IMR-90 (cell line): ENCODE measurements around the gene CLSTN1. TPM values are rescaled to one million over a fixed set of nuclear protein-coding genes. Genes with fewer than 3 reads are reported as not detected.
"Not testable (repeated sequence)": the region's sequence is repeated elsewhere in the genome, so short reads cannot be mapped to it uniquely, and the experiment has no call there.

Experiments used
- ATAC-seq: fragments of 200-7000 bp; cut with Tn5 transposase; 2 replicates; pipeline ENCODE4 v1.9.1; 2020; ENCODE audit warnings: low read depth, mild to moderate bottlenecking, moderate library complexity
- BruUV-seq: library from RNA; stranded (reverse); fragments of 400-500 nt; replicated peaks from 2 replicates; lab custom pipeline; 2021; lab: Mats Ljungman, UMichigan
- CTCF ChIA-PET: fragments of 300-600 bp; formaldehyde crosslinking; extraction: SDS; loops from one replicate; lab custom pipeline; 2021; ENCODE audit warnings: antibody characterized with exemption; lab: Yijun Ruan, JAX
- POLR2A ChIA-PET: fragments of 300-600 bp; sonication (Branson Sonifier 250); formaldehyde crosslinking; loops from one replicate; lab custom pipeline; 2022; ENCODE audit warnings: antibody characterized with exemption; ENCODE audit not compliant: unreplicated experiment; lab: Charles Lee
- DNase-seq: peaks from one replicate; pipeline ENCODE4 v3.0.0; 2013
- H2AFZ ChIP-seq: replicated peaks from 2 replicates; pipeline ENCODE3; 2013; ENCODE audit warnings: low read length, mild to moderate bottlenecking; ENCODE audit not compliant: poor library complexity
- H2AK5ac ChIP-seq: 2 replicates; pipeline ENCODE4 v1.6.1; 2013; ENCODE audit warnings: low read depth, low read length, inconsistent platforms
- H2AK9ac ChIP-seq: replicated peaks from 2 replicates; pipeline ENCODE3; 2013; ENCODE audit warnings: mild to moderate bottlenecking, low read depth, low read length, moderate library complexity; ENCODE audit not compliant: poor library complexity
- H2BK120ac ChIP-seq: 2 replicates; pipeline ENCODE4 v1.6.1; 2013; ENCODE audit warnings: low read depth, low read length, inconsistent platforms
- H2BK15ac ChIP-seq: 3 replicates; pipeline ENCODE4 v1.6.1; 2013; ENCODE audit warnings: low read depth, low read length, inconsistent platforms
- H2BK20ac ChIP-seq: 2 replicates; pipeline ENCODE4 v1.6.1; 2013; ENCODE audit warnings: low read depth, mild to moderate bottlenecking, inconsistent platforms, low read length, moderate library complexity
- H2BK5ac ChIP-seq: 2 replicates; pipeline ENCODE4 v1.6.1; 2013; ENCODE audit warnings: mild to moderate bottlenecking, low read depth, low read length, inconsistent platforms; ENCODE audit not compliant: poor library complexity, severe bottlenecking
- H3K14ac ChIP-seq: replicated peaks from 2 replicates; pipeline ENCODE4 v1.6.1; 2013; ENCODE audit warnings: low read depth, low read length, inconsistent platforms
- H3K18ac ChIP-seq: 2 replicates; pipeline ENCODE4 v1.6.1; 2013; ENCODE audit warnings: low read depth, low read length, control low read depth
- H3K23ac ChIP-seq: 2 replicates; pipeline ENCODE4 v1.6.1; 2013; ENCODE audit warnings: low read depth, low read length, inconsistent platforms
- H3K27ac ChIP-seq: 2 replicates; pipeline ENCODE4 v1.5.1; 2013; ENCODE audit warnings: mild to moderate bottlenecking, control low read depth, low read length; ENCODE audit not compliant: insufficient read depth
- H3K27me3 ChIP-seq: 2 replicates; pipeline ENCODE4 v1.6.1; 2013; ENCODE audit warnings: low read length; ENCODE audit not compliant: control insufficient read depth, insufficient read depth
- H3K36me3 ChIP-seq: 2 replicates; pipeline ENCODE4 v1.6.1; 2013; ENCODE audit warnings: low read length, mixed read lengths; ENCODE audit not compliant: control insufficient read depth, insufficient read depth
- H3K4ac ChIP-seq: 2 replicates; pipeline ENCODE4 v1.6.1; 2013; ENCODE audit warnings: low read depth, low read length, inconsistent platforms
- H3K4me1 ChIP-seq: 2 replicates; pipeline ENCODE4 v1.6.1; 2013; ENCODE audit warnings: low read length, mixed read lengths; ENCODE audit not compliant: control insufficient read depth, insufficient read depth
- H3K4me2 ChIP-seq: 2 replicates; pipeline ENCODE4 v1.6.1; 2013; ENCODE audit warnings: low read depth, mild to moderate bottlenecking, control low read depth, low read length, moderate library complexity
- H3K4me3 ChIP-seq: 2 replicates; pipeline ENCODE4 v1.5.1; 2013; ENCODE audit warnings: low read depth, mild to moderate bottlenecking, control low read depth, low read length, moderate library complexity; ENCODE audit not compliant: insufficient read depth
- H3K56ac ChIP-seq: 2 replicates; pipeline ENCODE4 v1.6.1; 2013; ENCODE audit warnings: low read length, inconsistent platforms; ENCODE audit not compliant: insufficient read depth; ENCODE audit errors: extremely low read depth
- H3K79me1 ChIP-seq, 2 experiments: 2 replicates each; pipeline ENCODE4 v1.6.1; 2013; ENCODE audit warnings: low read length in 2 of 2, inconsistent platforms in 1 of 2, low read depth in 1 of 2
- H3K9ac ChIP-seq: 2 replicates; pipeline ENCODE4 v1.6.1; 2013; ENCODE audit warnings: low read depth, low read length, control low read depth
- H3K9me1 ChIP-seq: 2 replicates; pipeline ENCODE4 v1.6.1; 2013; ENCODE audit warnings: low read length, inconsistent platforms; ENCODE audit not compliant: insufficient read depth
- H3K9me3 ChIP-seq: 2 replicates; pipeline ENCODE4 v1.6.1; 2013; ENCODE audit warnings: low read length; ENCODE audit not compliant: control insufficient read depth, insufficient read depth
- H4K20me1 ChIP-seq: 2 replicates; pipeline ENCODE4 v1.6.1; 2013; ENCODE audit warnings: low read length, inconsistent platforms; ENCODE audit not compliant: insufficient read depth
- H4K5ac ChIP-seq: 2 replicates; pipeline ENCODE4 v1.6.1; 2013; ENCODE audit warnings: mild to moderate bottlenecking, low read depth, low read length, control low read depth
- H4K8ac ChIP-seq, 2 experiments: 2 replicates each; pipeline ENCODE4 v1.6.1; 2013; ENCODE audit warnings: low read depth in 2 of 2, low read length in 2 of 2, control low read depth in 1 of 2, inconsistent platforms in 1 of 2
- H4K91ac ChIP-seq: 2 replicates; pipeline ENCODE4 v1.6.1; 2013; ENCODE audit warnings: low read depth, low read length, inconsistent platforms; ENCODE audit not compliant: insufficient read depth
- WGBS, 2 experiments: methylation state at CpG; one replicate each; pipeline versions ENCODE4 v1.1.5 to v1.1.7; 2013; ENCODE audit warnings: missing lambda C conversion rate in 2 of 2; ENCODE audit not compliant: insufficient read length in 1 of 2; ENCODE audit errors: extremely low coverage in 2 of 2; 5-methylcytosine and 5-hydroxymethylcytosine counted together
- dilution Hi-C: fragments of 300-500 bp; cut with HindIII; formaldehyde crosslinking; loops from one replicate; pipeline ENCODE4 v1.14.3; 2018; ENCODE audit warnings: low sequenced_read_pairs; ENCODE audit not compliant: unreplicated experiment
- in situ Hi-C: fragments of 300-500 bp; cut with MboI; formaldehyde crosslinking; loops from 3 replicates; pipeline ENCODE4 v1.14.3; 2019; ENCODE audit warnings: low sequenced_read_pairs, inconsistent platforms, mixed read lengths
- intact Hi-C: fragments of 100-400 bp; cut with micrococcal nuclease; formaldehyde crosslinking; loops from 2 replicates; pipeline ENCODE4 v1.10.0; 2022
- polyA plus RNA-seq, 3 experiments: library from polyadenylated mRNA; depleted of rRNA; stranded (reverse); fragments of >200 nt; gene quantifications; 2 replicates each; pipeline ENCODE4 v1.2.3, GENCODE V29; 2012; ENCODE audit warnings: low replicate concordance in 1 of 3
- total RNA-seq: library from RNA; depleted of rRNA; stranded (reverse); fragments of >200 nt; gene quantifications from 2 replicates; pipeline ENCODE4 v1.2.3, GENCODE V29; 2012

CLSTN1 gene
- total and polyA plus RNA-seq, 2 of the 4 experiments (the other 2 are of a cell fraction) = 30.1 to 72.2 TPM

- dilution Hi-C loops, in situ Hi-C loops, H2BK120ac ChIP-seq, intact Hi-C loops, H2BK5ac ChIP-seq, DNase-seq, ATAC-seq, H3K14ac ChIP-seq, H4K8ac ChIP-seq, H3K4me3 ChIP-seq, H3K4ac ChIP-seq, POLR2A ChIA-PET, H3K9ac ChIP-seq, H3K4me1 ChIP-seq, H2AFZ ChIP-seq, H3K36me3 ChIP-seq, H2BK20ac ChIP-seq, H3K27ac ChIP-seq, H3K23ac ChIP-seq, H4K5ac ChIP-seq, H4K91ac ChIP-seq, H3K4me2 ChIP-seq, H2AK9ac ChIP-seq, H3K18ac ChIP-seq, H3K9me3 ChIP-seq, H2AK5ac ChIP-seq, H2BK15ac ChIP-seq, H3K56ac ChIP-seq, H3K27me3 ChIP-seq, CTCF ChIA-PET, BruUV-seq: not testable (repeated sequence)
- 100% methylated on average over 1 of the region's 5 CpGs; no CpG with 5 or more reads in 1 of the 2 experiments for WGBS, 2 experiments
- Histone ChIP-seq H3K79me1 (peaks cover 16 to 75% of the 10 kb centered on the region in 2 experiments), H3K9me1 (peaks cover 12% of the 10 kb centered on the region), H4K20me1 (peaks cover 75% of the 10 kb centered on the region)
Measured at GRCh38 chr1:9805972-9806371, 17.8 kb downstream of the CLSTN1 start.
